ENCODE results near the gene RTP2.

The RTP2 gene

GRCh38 chr3:187718802-187719201, 16.4 kb upstream of the RTP2 start:
- no peak for TF ChIP-seq CTCF (IDR thresholded peaks at IDR 0.05)

- TF ChIP-seq CTCF (IDR thresholded peaks at IDR 0.05) = no peak
Observed at GRCh38 chr3:187717572-187717971, 15.2 kb upstream of the RTP2 start.

GRCh38 chr3:187714404-187714979, 12.1 kb upstream of the RTP2 start:
- TF ChIP-seq CTCF (IDR thresholded peaks at IDR 0.05) = peak; percentile 88

GRCh38 chr3:187713504-187713903, 11.1 kb upstream of the RTP2 start:
- TF ChIP-seq CTCF (IDR thresholded peaks at IDR 0.05) = no peak

- TF ChIP-seq CTCF (IDR thresholded peaks at IDR 0.05) = no peak
Observed at GRCh38 chr3:187709155-187709554, 6.8 kb upstream of the RTP2 start.

GRCh38 chr3:187708696-187709095, 6.3 kb upstream of the RTP2 start:
- TF ChIP-seq CTCF (IDR thresholded peaks at IDR 0.05) = no peak

GRCh38 chr3:187706971-187707370, 4.6 kb upstream of the RTP2 start:
- no peak for TF ChIP-seq CTCF (IDR thresholded peaks at IDR 0.05)

GRCh38 chr3:187705164-187705563, 2.8 kb upstream of the RTP2 start:
- TF ChIP-seq CTCF (IDR thresholded peaks at IDR 0.05) = no peak

Measured in LNCAP (cell line).